PC-9 (cell line): ENCODE measurements around the gene ITPKB. TPM values are rescaled to one million over a fixed set of nuclear protein-coding genes. Genes with fewer than 3 reads are reported as not detected.

Experiments
- BruUV-seq: library from RNA; stranded (reverse); fragments of 400-500 nt; replicated peaks from 2 replicates; lab custom pipeline; 2021; lab: Mats Ljungman, UMichigan
- CTCF ChIA-PET: fragments of 300-600 bp; sonication (Branson Sonifier 250); formaldehyde crosslinking; loops from one replicate; lab custom pipeline; 2022; ENCODE audit warnings: antibody characterized with exemption; lab: Charles Lee
- POLR2A ChIA-PET: fragments of 300-600 bp; sonication (Branson Sonifier 250); formaldehyde crosslinking; loops from one replicate; lab custom pipeline; 2022; ENCODE audit warnings: antibody characterized with exemption; ENCODE audit not compliant: unreplicated experiment; lab: Charles Lee
- DNase-seq, 2 experiments: peaks; one replicate each; pipeline versions ENCODE4 v3.0.0 to v3.0.0-alpha.2; 2015 to 2022; ENCODE audit warnings: mixed read lengths in 1 of 2
- H2AFZ ChIP-seq: fragments of 200-600 bp; sonication (generic); 2 replicates; pipeline ENCODE4 v1.8.1; 2017; ENCODE audit warnings: antibody characterized with exemption
- H3F3A ChIP-seq: fragments of 200-600 bp; sonication (generic); 2 replicates; pipeline ENCODE4 v1.8.1; 2017; ENCODE audit warnings: antibody characterized with exemption, mild to moderate bottlenecking, low read depth; ENCODE audit not compliant: insufficient read depth
- H3K27ac ChIP-seq: fragments of 200-600 bp; sonication (generic); 2 replicates; pipeline ENCODE4 v1.6.1; 2016; ENCODE audit warnings: mixed run types
- H3K27me3 ChIP-seq: fragments of 200-600 bp; sonication (generic); 2 replicates; pipeline ENCODE4 v1.6.1; 2016; ENCODE audit warnings: low read depth, mixed run types; ENCODE audit not compliant: insufficient read depth
- H3K36me3 ChIP-seq: fragments of 200-600 bp; sonication (generic); 2 replicates; pipeline ENCODE4 v1.6.1; 2016; ENCODE audit warnings: low read depth, mixed run types
- H3K4me1 ChIP-seq: fragments of 200-600 bp; sonication (generic); replicated peaks from 2 replicates; pipeline ENCODE4 v1.6.1; 2016; ENCODE audit warnings: mixed run types; ENCODE audit not compliant: insufficient read depth
- H3K4me2 ChIP-seq: fragments of 200-600 bp; sonication (generic); 2 replicates; pipeline ENCODE4 v1.6.1; 2017; ENCODE audit warnings: mixed run types
- H3K4me3 ChIP-seq: fragments of 200-600 bp; sonication (generic); 2 replicates; pipeline ENCODE4 v1.6.1; 2016; ENCODE audit warnings: mixed run types
- H3K79me2 ChIP-seq: fragments of 200-600 bp; sonication (generic); 2 replicates; pipeline ENCODE4 v1.6.1; 2017; ENCODE audit warnings: low read depth, mixed run types
- H3K9me2 ChIP-seq: fragments of 200-600 bp; sonication (generic); 2 replicates; pipeline ENCODE4 v1.8.1; 2017; ENCODE audit warnings: mild to moderate bottlenecking; ENCODE audit not compliant: insufficient read depth
- H3K9me3 ChIP-seq: fragments of 200-600 bp; sonication (generic); 2 replicates; pipeline ENCODE4 v1.8.1; 2016; ENCODE audit warnings: low read depth; ENCODE audit not compliant: insufficient read depth
- H4K20me1 ChIP-seq: fragments of 200-600 bp; sonication (generic); 2 replicates; pipeline ENCODE4 v1.8.1; 2017; ENCODE audit not compliant: insufficient read depth
- CTCF ChIP-seq: fragments of 200-600 bp; sonication (generic); conservative IDR thresholded peaks from 2 replicates; pipeline ENCODE4 v1.6.1; 2017; ENCODE audit warnings: mixed run types, antibody characterized with exemption, mild to moderate bottlenecking, moderate library complexity
- EZH2 ChIP-seq: fragments of 200-600 bp; sonication (generic); IDR thresholded peaks from 2 replicates; pipeline ENCODE4 v1.8.0; 2017; ENCODE audit warnings: antibody characterized with exemption, low read depth
- intact Hi-C: fragments of 100-400 bp; cut with micrococcal nuclease; formaldehyde crosslinking; loops from one replicate; pipeline ENCODE4 v1.10.0; 2022; ENCODE audit not compliant: unreplicated experiment
- total RNA-seq: library from RNA; stranded (reverse); gene quantifications from 2 replicates; pipeline ENCODE4 v1.2.3, GENCODE V29; 2021

The ITPKB gene
- total RNA-seq, 1 experiment from 2014 or later, result 13.4 TPM

DNA sequence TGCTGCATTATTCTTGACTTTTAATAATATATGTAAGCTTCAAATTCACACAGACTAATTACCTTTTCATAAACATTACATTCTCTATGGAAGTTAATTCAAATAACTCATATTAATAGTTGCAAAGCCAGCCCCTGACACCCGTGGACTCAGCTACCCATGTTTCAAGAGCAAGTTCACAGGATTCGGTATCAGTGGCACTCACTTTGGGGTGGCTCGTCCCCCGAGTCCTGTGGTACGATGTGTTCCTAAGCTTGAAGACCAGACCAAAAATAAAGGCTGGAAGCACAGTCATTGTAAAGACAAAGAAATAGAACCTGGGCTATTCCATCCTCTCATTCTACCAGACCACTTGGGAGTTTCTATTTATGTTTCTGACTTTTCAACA is 70.9 kb downstream of the ITPKB start:
- no peak for DNase-seq
- Histone ChIP-seq H3K36me3 (no peaks in the 10 kb centered on the region), H2AFZ (no peak overlapping the region), H4K20me1 (no peaks in the 10 kb centered on the region), H3K4me3 (no peak overlapping the region), H3K79me2 (peaks cover 4% of the 10 kb centered on the region; the same call in 1 of the 2 replicates), H3K4me1 (peaks cover 45% of the 10 kb centered on the region), H3F3A (peaks cover 23% of the 10 kb centered on the region), H3K27ac (no peak overlapping the region), H3K9me2 (no peaks in the 10 kb centered on the region), H3K27me3 (no peaks in the 10 kb centered on the region), H3K4me2 (no peak overlapping the region), H3K9me3 (no peaks in the 10 kb centered on the region)
- POLR2A ChIA-PET, result interaction anchor here (0.6 kb wide), 1 partner anchor 147 kb away, joined by 4 read pairs; no protein-coding TSS in a partner anchor
- no peak for TF ChIP-seq EZH2
- BruUV-seq, result no TSS peak
- intact Hi-C loops, result no loop called here
- CTCF ChIA-PET, result no interaction called here

DNA sequence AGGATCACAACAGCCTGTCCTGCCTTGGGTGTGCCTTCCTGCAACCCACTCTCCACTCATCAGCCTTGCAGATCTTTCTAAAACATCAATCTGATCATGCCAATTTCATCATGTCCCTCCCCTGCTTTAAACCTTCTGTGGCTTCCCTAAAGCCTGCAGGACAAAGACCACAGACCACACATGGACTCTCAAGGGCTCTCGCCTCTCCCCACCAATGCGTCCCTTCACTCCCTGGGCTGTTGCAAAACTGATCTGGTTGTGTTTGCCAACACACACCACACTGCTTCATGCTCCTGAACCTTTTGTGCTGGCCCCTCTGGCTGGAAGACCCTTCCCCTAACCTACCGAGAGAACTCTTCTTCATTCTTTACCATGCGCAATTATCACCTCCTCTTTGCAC is 72.4 kb downstream of the ITPKB start:
- no TSS peak for BruUV-seq
- DNase-seq, result no peak
- H3K36me3 ChIP-seq, result no peaks in the 10 kb centered on the region
- H3K4me2 ChIP-seq, result no peak overlapping the region
- CTCF ChIA-PET, result no interaction called here
- no peaks in the 10 kb centered on the region for H3K9me2 ChIP-seq
- peaks cover 29% of the 10 kb centered on the region for H3F3A ChIP-seq
- no peaks in the 10 kb centered on the region for H4K20me1 ChIP-seq
- TF ChIP-seq EZH2 (no peak), CTCF (no peak)
- H3K4me1 ChIP-seq, result peaks cover 48% of the 10 kb centered on the region
- no peak overlapping the region for H3K4me3 ChIP-seq
- intact Hi-C loops, result no loop called here
- H3K27ac ChIP-seq, result no peak overlapping the region
- H3K27me3 ChIP-seq, result no peaks in the 10 kb centered on the region
- peaks cover 5% of the 10 kb centered on the region; the same call in 1 of the 2 replicates for H3K79me2 ChIP-seq
- H3K9me3 ChIP-seq, result no peaks in the 10 kb centered on the region
- POLR2A ChIA-PET, result no interaction called here
- H2AFZ ChIP-seq, result no peak overlapping the region

GRCh38 chr1:226666164-226666506 is 72.9 kb downstream of the ITPKB start:
- H3K36me3 ChIP-seq, result no peaks in the 10 kb centered on the region
- no peak for DNase-seq
- TF ChIP-seq EZH2 (no peak), CTCF (no peak)
- H3K4me3 ChIP-seq, result no peak overlapping the region
- no peak overlapping the region for H3K27ac ChIP-seq
- H3K9me2 ChIP-seq, result no peaks in the 10 kb centered on the region
- no peaks in the 10 kb centered on the region for H4K20me1 ChIP-seq
- CTCF ChIA-PET, result no interaction called here
- no peaks in the 10 kb centered on the region for H3K27me3 ChIP-seq
- H3F3A ChIP-seq, result peaks cover 35% of the 10 kb centered on the region
- H3K4me1 ChIP-seq, result peaks cover 44% of the 10 kb centered on the region
- intact Hi-C loops, result no loop called here
- no TSS peak for BruUV-seq
- peaks cover 11% of the 10 kb centered on the region; the same call in 1 of the 2 replicates for H3K79me2 ChIP-seq
- no peak overlapping the region for H3K4me2 ChIP-seq
- POLR2A ChIA-PET, result no interaction called here
- H3K9me3 ChIP-seq, result no peaks in the 10 kb centered on the region
- H2AFZ ChIP-seq, result no peak overlapping the region
